SU-DHL-6 (cell line): ENCODE data around the gene GRB10.

Source experiments
- H2AFZ ChIP-seq: fragments of 200-600 bp; sonication (generic); 2 replicates; pipeline ENCODE4 v1.6.1; 2014; ENCODE audit warnings: low read depth, mild to moderate bottlenecking, moderate library complexity, mixed read lengths, antibody characterized with exemption, low read length; ENCODE audit not compliant: severe bottlenecking
- H3F3A ChIP-seq: fragments of 200-600 bp; shearing (Covaris generic); 2 replicates; pipeline ENCODE4 v1.6.0; 2016; ENCODE audit warnings: antibody characterized with exemption, mild to moderate bottlenecking; ENCODE audit not compliant: insufficient read depth
- H3K27ac ChIP-seq: fragments of 200-600 bp; sonication (generic); 2 replicates; pipeline ENCODE4 v1.5.1; 2016; ENCODE audit warnings: low read depth, mild to moderate bottlenecking, low read length, moderate library complexity, mixed read lengths
- H3K27me3 ChIP-seq: fragments of 200-600 bp; sonication (generic), shearing (Covaris generic); 2 replicates; pipeline ENCODE4 v1.6.0; 2014; ENCODE audit warnings: mild to moderate bottlenecking, low read length
- H3K36me3 ChIP-seq: fragments of 200-600 bp; sonication (generic); 2 replicates; pipeline ENCODE4 v1.6.1; 2014; ENCODE audit warnings: mild to moderate bottlenecking, low read length, mixed read lengths
- H3K4me2 ChIP-seq: fragments of 300-600, 200-600 bp; shearing (Covaris generic), sonication (generic); 2 replicates; pipeline ENCODE4 v1.6.0; 2014; ENCODE audit warnings: low read length, low read depth, mild to moderate bottlenecking; ENCODE audit not compliant: poor library complexity, severe bottlenecking
- H3K4me3 ChIP-seq: fragments of 200-600 bp; sonication (generic); 2 replicates; pipeline ENCODE4 v1.5.1; 2014; ENCODE audit warnings: antibody characterized with exemption, low read length, mild to moderate bottlenecking, mixed read lengths; ENCODE audit not compliant: insufficient read depth, poor library complexity, severe bottlenecking
- H3K79me2 ChIP-seq: fragments of 200-600 bp; sonication (generic); 2 replicates; pipeline ENCODE4 v1.6.1; 2014; ENCODE audit warnings: mild to moderate bottlenecking, low read length, moderate library complexity; ENCODE audit not compliant: insufficient read depth
- H3K9ac ChIP-seq: fragments of 200-600 bp; sonication (generic); 2 replicates; pipeline ENCODE4 v1.7.0; 2014; ENCODE audit warnings: mild to moderate bottlenecking, low read length
- H3K9me2 ChIP-seq: fragments of 200-600 bp; sonication (generic); replicated peaks from 2 replicates; pipeline ENCODE4 v1.6.1; 2014; ENCODE audit warnings: low read length; ENCODE audit not compliant: insufficient read depth
- H3K9me3 ChIP-seq: fragments of 200-600 bp; sonication (generic); 2 replicates; pipeline ENCODE4 v1.6.1; 2014; ENCODE audit warnings: low read length, mixed read lengths; ENCODE audit not compliant: insufficient read depth
- H4K20me1 ChIP-seq: fragments of 200-600 bp; sonication (generic); 2 replicates; pipeline ENCODE4 v1.6.1; 2014; ENCODE audit warnings: low read depth, mild to moderate bottlenecking, antibody characterized with exemption, low read length, moderate library complexity, mixed read lengths
- EZH2phosphoT487 ChIP-seq: fragments of 200-600 bp; sonication (generic), shearing (Covaris generic); conservative IDR thresholded peaks from 2 replicates; pipeline ENCODE4 v1.6.1; 2018; ENCODE audit warnings: mild to moderate bottlenecking, antibody characterized with exemption, low read length, moderate library complexity, mixed read lengths
- TF ChIP-seq, protein P1 (sequence below): fragments of 200-600 bp; sonication (generic); IDR thresholded peaks from one replicate; pipeline ENCODE4 v1.5.1; 2017; ENCODE audit warnings: antibody characterized with exemption, mild to moderate bottlenecking, low read length, moderate library complexity; ENCODE audit not compliant: insufficient read depth, poor library complexity, severe bottlenecking

Gene GRB10

DNA sequence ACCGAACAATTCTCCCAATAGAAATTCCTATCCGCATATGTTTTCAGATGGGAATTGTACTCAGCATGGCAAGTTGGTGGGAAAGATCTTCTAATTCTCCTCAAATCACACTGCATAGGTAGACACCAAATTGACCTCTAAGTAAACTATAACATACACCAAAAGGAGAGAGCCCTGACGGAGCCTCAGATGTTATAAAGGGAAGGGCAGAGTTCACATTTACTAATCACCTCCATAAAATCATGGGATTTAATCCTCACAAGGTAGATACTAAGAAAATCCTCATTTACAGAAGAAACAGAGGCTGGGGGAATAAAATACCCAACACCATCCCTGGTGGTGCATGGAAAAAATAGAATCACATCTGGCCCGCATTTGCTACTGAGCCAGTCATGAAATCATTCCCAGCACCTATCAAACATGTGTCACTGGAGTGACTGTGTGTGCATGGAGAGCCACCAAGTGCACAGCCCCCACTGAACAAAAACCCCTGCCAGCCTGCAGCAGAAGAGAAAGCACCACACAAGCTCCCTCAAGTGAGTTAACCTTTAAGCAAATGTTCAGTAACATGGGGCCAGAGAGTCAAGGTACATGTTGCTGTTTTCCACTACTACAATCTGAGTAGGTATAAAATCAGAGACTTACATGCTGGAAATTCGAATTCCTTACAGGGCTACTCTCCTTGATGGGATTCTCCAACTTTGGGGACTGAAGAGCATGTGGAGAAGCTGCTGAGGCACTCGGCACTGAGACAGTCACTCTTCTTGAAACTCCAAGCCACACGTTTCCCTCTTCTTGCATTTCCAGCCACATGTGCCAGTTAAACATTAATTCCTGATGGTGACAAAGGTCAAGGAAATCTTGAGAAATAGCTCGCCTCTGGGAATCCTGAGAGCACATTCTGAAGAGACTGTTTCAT, 217.8 kb downstream of the GRB10 start, which contains the start of gene DDC:
Gene DDC, minus strand, starts transcription at position 766 of the 919 bp plus-strand sequence. CDS start 21,320 bp downstream, outside the sequence.
- no peak within 1 kb of the TSS for H3K4me3 ChIP-seq

DNA sequence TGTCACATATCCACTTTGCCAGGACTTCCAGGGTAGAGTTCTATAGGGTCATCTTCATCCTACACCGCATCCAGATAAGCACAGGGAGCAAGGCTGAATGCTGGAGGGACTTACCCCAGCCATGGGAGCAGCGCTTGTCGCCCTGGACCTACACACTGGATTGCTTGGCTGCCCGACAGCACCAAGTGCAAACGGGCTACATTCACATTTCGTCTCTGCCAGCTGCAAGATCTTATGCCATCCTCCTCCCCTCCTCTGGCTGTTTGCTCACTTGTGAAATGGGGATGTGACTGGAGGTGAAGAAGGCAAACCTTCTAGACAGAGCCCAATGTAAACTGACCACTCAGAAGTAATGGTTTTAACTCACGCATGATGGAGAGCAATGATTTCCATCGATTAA, 218.5 kb downstream of the GRB10 start:
- H3K27ac ChIP-seq, result no peak overlapping the region
- no peak overlapping the region for H3K4me3 ChIP-seq
- no peaks in the 10 kb centered on the region for H4K20me1 ChIP-seq
- no peaks in the 10 kb centered on the region for H3F3A ChIP-seq
- H3K36me3 ChIP-seq, result no peaks in the 10 kb centered on the region
- no peak overlapping the region for H2AFZ ChIP-seq
- H3K4me2 ChIP-seq, result no peak overlapping the region
- H3K9me3 ChIP-seq, result no peaks in the 10 kb centered on the region
- no peaks in the 10 kb centered on the region for H3K27me3 ChIP-seq
- no peaks in the 10 kb centered on the region for H3K9me2 ChIP-seq
- TF ChIP-seq, protein P1, sequence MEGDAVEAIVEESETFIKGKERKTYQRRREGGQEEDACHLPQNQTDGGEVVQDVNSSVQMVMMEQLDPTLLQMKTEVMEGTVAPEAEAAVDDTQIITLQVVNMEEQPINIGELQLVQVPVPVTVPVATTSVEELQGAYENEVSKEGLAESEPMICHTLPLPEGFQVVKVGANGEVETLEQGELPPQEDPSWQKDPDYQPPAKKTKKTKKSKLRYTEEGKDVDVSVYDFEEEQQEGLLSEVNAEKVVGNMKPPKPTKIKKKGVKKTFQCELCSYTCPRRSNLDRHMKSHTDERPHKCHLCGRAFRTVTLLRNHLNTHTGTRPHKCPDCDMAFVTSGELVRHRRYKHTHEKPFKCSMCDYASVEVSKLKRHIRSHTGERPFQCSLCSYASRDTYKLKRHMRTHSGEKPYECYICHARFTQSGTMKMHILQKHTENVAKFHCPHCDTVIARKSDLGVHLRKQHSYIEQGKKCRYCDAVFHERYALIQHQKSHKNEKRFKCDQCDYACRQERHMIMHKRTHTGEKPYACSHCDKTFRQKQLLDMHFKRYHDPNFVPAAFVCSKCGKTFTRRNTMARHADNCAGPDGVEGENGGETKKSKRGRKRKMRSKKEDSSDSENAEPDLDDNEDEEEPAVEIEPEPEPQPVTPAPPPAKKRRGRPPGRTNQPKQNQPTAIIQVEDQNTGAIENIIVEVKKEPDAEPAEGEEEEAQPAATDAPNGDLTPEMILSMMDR, result no peak
- TF ChIP-seq EZH2phosphoT487, result no peak
- no peaks in the 10 kb centered on the region for H3K79me2 ChIP-seq
- H3K9ac ChIP-seq, result no peak overlapping the region

More for the DNA sequence above, 217.8 kb downstream of the GRB10 start, which contains the start of gene DDC:
- Histone ChIP-seq H3K9me2 (no peaks in the 10 kb centered on the region), H2AFZ (no peak within 1 kb of the TSS), H3K9me3 (no peaks in the 10 kb centered on the region), H3K79me2 (no peaks in the 10 kb centered on the region), H3K36me3 (no peaks in the 10 kb centered on the region), H4K20me1 (no peaks in the 10 kb centered on the region), H3K9ac (no peak within 1 kb of the TSS), H3K27me3 (no peaks in the 10 kb centered on the region), H3K4me2 (no peak within 1 kb of the TSS), H3F3A (no peaks in the 10 kb centered on the region), H3K27ac (no peak within 1 kb of the TSS)
- no peak for TF ChIP-seq EZH2phosphoT487
- TF ChIP-seq, protein P1, result no peak

DNA sequence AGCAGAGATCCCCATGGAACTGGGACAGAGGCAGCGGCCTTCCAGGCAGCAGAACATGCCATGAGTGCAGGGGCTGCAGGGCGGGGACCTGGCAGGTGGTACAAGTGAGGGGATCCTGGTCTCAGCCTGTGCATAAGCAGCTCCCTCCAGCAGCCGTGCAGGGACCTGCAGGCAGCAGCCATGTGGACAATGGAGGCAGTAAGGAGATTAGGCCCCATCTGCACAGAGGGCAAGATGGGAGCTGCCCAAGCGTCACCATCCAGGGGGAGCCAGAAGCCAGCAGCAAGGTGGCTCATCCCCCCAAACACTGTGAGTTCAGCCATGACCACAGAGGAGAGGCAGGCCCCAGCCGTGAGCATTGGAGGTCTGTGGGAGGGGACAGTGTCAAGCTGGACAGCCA, 220.6 kb downstream of the GRB10 start:
- TF ChIP-seq, protein P1, result no peak
- TF ChIP-seq EZH2phosphoT487, result no peak
- Histone ChIP-seq H3F3A (no peaks in the 10 kb centered on the region), H2AFZ (no peak overlapping the region), H3K27me3 (no peaks in the 10 kb centered on the region), H3K27ac (no peak overlapping the region), H4K20me1 (no peaks in the 10 kb centered on the region), H3K4me3 (no peak overlapping the region), H3K9me2 (no peaks in the 10 kb centered on the region), H3K9me3 (no peaks in the 10 kb centered on the region), H3K79me2 (no peaks in the 10 kb centered on the region), H3K36me3 (no peaks in the 10 kb centered on the region), H3K9ac (no peak overlapping the region), H3K4me2 (no peak overlapping the region)
